ENCODE results near the gene OR2W3.
A peak's percentile ranks its signal among the peaks of the same experiment; 100 is the strongest.
"Not testable (repeated sequence)": the region's sequence is repeated elsewhere in the genome, so short reads cannot be mapped to it uniquely, and the experiment has no call there.

The OR2W3 gene

GRCh38 chr1:247935781-247936180 lies 40.4 kb downstream of the OR2W3 start:
- DNase-seq (ENCODE audit: low read depth in 1 of 2, low spot score in 1 of 2): no peak
- in situ Hi-C loops (cut with HindIII; ENCODE audit: low pct_unique_long_range_greater_than_20kb, low sequenced_read_pairs): no loop called here
- TF ChIP-seq JUND (IDR thresholded peaks at IDR 0.05; ENCODE audit: low read depth): no peak

- no peak for DNase-seq (ENCODE audit: low read depth in 1 of 2, low spot score in 1 of 2)
- in situ Hi-C loops (cut with HindIII; ENCODE audit: low pct_unique_long_range_greater_than_20kb, low sequenced_read_pairs): no loop called here
- TF ChIP-seq JUND (IDR thresholded peaks at IDR 0.05; ENCODE audit: low read depth): no peak
These were observed 41.0 kb downstream of the OR2W3 start for GRCh38 chr1:247936415-247936814.

DNA sequence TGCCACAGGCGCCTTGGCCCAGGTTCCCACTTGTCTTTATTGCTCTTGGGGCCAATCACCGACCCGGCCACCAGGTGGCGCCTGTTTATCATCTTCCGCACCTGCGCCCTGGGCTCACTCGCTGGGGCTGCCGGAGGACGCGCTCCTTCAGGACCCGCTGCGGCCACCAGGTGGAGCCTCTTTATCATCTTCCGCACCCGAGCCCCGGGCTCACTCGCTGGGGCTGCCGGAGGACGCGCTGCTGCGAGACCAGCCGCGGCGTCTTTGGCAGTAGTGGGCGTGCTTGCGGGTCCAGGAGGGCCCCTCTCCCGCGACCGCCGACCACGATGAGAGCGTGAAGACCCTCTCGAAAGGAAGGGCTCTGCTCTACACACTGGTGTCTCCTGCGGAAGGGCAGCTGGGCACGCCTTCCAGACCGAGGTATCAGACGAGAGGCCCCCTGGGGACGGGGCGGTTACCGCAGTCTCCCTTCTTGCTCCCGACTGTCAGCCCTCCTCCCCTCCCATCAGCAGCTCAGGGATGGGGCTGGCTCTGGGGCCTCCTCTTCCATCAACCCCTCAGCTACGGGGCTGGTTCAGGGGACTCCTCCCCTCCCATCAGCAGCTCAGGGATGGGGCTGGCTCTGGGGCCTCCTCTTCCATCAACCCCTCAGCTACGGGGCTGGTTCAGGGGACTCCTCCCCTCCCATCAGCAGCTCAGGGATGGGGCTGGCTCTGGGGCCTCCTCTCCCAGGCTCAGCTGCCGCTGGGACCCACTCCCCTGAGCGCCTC lies 41.8 kb downstream of the OR2W3 start:
- peak; percentile 23 to 86 for DNase-seq (ENCODE audit: low read depth in 1 of 2, low spot score in 1 of 2)
- in situ Hi-C loops (cut with HindIII; ENCODE audit: low pct_unique_long_range_greater_than_20kb, low sequenced_read_pairs): not testable (repeated sequence)

DNA sequence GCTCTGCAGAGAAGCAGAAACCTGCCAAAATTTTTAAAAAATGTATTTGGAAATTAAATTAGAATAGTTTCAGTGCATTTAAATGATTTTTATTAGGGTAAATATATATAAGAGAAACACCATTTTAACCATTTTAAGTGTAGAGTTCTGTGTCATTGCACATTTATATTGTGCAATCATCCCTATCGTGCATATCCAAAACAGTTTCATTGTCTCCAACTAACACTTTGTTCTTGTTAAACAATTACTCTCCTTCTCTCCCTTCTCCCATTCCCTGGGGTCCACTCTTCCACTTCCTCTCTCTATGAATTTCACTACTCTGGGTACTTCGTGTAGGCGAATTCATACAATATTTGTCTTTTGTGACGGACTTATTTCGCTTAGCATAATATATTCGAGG lies 47.2 kb downstream of the OR2W3 start:
- no peak for TF ChIP-seq JUND (IDR thresholded peaks at IDR 0.05; ENCODE audit: low read depth)
- in situ Hi-C loops (cut with HindIII; ENCODE audit: low pct_unique_long_range_greater_than_20kb, low sequenced_read_pairs): no loop called here
- no peak for DNase-seq (ENCODE audit: low read depth in 1 of 2, low spot score in 1 of 2)
